Hepatocyte (in vitro differentiated cells): ENCODE data around the gene SCFD2. TPM values are rescaled to one million over a fixed set of nuclear protein-coding genes. Genes with fewer than 3 reads are reported as not detected.
A peak's percentile ranks its signal among the peaks of the same experiment; 100 is the strongest.

ENCODE experiments used
- DNase-seq: peaks from one replicate; pipeline ENCODE4 v3.0.0-alpha.2; 2016; ENCODE audit warnings: low spot score
- H2AFZ ChIP-seq: fragments of 200-600 bp; sonication (generic); 2 replicates; pipeline ENCODE4 v1.6.0; 2016; ENCODE audit warnings: antibody characterized with exemption, mild to moderate bottlenecking
- H3K27ac ChIP-seq: fragments of 200-600 bp; sonication (generic); 2 replicates; pipeline ENCODE4 v1.5.1; 2016; ENCODE audit warnings: mild to moderate bottlenecking
- H3K27me3 ChIP-seq: fragments of 200-600 bp; sonication (generic); 2 replicates; pipeline ENCODE4 v1.6.1; 2016
- H3K36me3 ChIP-seq: fragments of 200-600 bp; sonication (generic); replicated peaks from 2 replicates; pipeline ENCODE4 v1.5.1; 2016; ENCODE audit warnings: low read depth; ENCODE audit not compliant: insufficient read depth
- H3K4me1 ChIP-seq: fragments of 200-600 bp; sonication (generic); 2 replicates; pipeline ENCODE4 v1.5.1; 2016; ENCODE audit warnings: mild to moderate bottlenecking, moderate library complexity; ENCODE audit not compliant: insufficient read depth
- H3K4me2 ChIP-seq: fragments of 200-600 bp; sonication (generic); 2 replicates; pipeline ENCODE4 v1.6.0; 2016
- H3K4me3 ChIP-seq: fragments of 200-600 bp; sonication (generic); 2 replicates; pipeline ENCODE4 v1.5.1; 2016; ENCODE audit warnings: mild to moderate bottlenecking
- H3K79me2 ChIP-seq: fragments of 200-600 bp; sonication (generic); 2 replicates; pipeline ENCODE4 v1.6.0; 2017; ENCODE audit warnings: mild to moderate bottlenecking
- H3K9me2 ChIP-seq: fragments of 200-600 bp; sonication (generic); replicated peaks from 2 replicates; pipeline ENCODE4 v1.6.0; 2017; ENCODE audit warnings: mild to moderate bottlenecking; ENCODE audit not compliant: insufficient read depth
- H3K9me3 ChIP-seq: fragments of 200-600 bp; sonication (generic); 2 replicates; pipeline ENCODE4 v1.5.1; 2016; ENCODE audit warnings: low read depth, mild to moderate bottlenecking
- H4K20me1 ChIP-seq: fragments of 200-600 bp; sonication (generic); 2 replicates; pipeline ENCODE4 v1.6.0; 2016; ENCODE audit warnings: mild to moderate bottlenecking; ENCODE audit not compliant: insufficient read depth, poor library complexity, severe bottlenecking
- CTCF ChIP-seq: fragments of 200-600 bp; sonication (generic); IDR thresholded peaks from 2 replicates; pipeline ENCODE4 v1.5.1; 2016; ENCODE audit warnings: antibody characterized with exemption, mild to moderate bottlenecking; ENCODE audit not compliant: poor library complexity
- EZH2 ChIP-seq: fragments of 200-600 bp; sonication (generic); IDR thresholded peaks from 2 replicates; pipeline ENCODE4 v1.6.1; 2016; ENCODE audit warnings: antibody characterized with exemption, mild to moderate bottlenecking, borderline replicate concordance
- EZH2phosphoT487 ChIP-seq: fragments of 200-600 bp; sonication (generic); IDR thresholded peaks from one replicate; pipeline ENCODE4 v1.6.1; 2018; ENCODE audit warnings: antibody characterized with exemption, mild to moderate bottlenecking, low read depth, moderate library complexity; ENCODE audit not compliant: unreplicated experiment, severe bottlenecking
- WGBS: methylation state at CpG from one replicate; pipeline ENCODE4 v1.1.6; 2016; ENCODE audit warnings: low lambda C conversion rate; ENCODE audit errors: missing lambda C conversion rate; 5-methylcytosine and 5-hydroxymethylcytosine counted together
- polyA plus RNA-seq: library from polyadenylated mRNA; unstranded; fragments of >200 nt; fragmentation: Nextera tagmentation; extraction: Ambion mirVana; gene quantifications from 2 replicates; pipeline ENCODE4 v1.2.1, GENCODE V29; 2016
- total RNA-seq: library from RNA; depleted of rRNA; stranded (reverse); fragments of >200 nt; gene quantifications from 2 replicates; pipeline ENCODE4 v1.2.3, GENCODE V29; 2014

SCFD2 gene
- total and polyA plus RNA-seq, 2 experiments from 2014 or later = 8.4 to 15.7 TPM

- Histone ChIP-seq H3K4me2 (peak overlapping the region; percentile 63), H3K27ac (peak overlapping the region; percentile 50), H2AFZ (no peak overlapping the region), H3K79me2 (no peaks in the 10 kb centered on the region), H3K9me2 (no peaks in the 10 kb centered on the region), H3K27me3 (no peaks in the 10 kb centered on the region), H4K20me1 (no peaks in the 10 kb centered on the region), H3K9me3 (no peaks in the 10 kb centered on the region), H3K4me1 (peaks cover 32% of the 10 kb centered on the region), H3K4me3 (no peak overlapping the region), H3K36me3 (no peaks in the 10 kb centered on the region)
- 71% methylated on average over 10 of the region's 10 CpGs for WGBS
- no peak for TF ChIP-seq CTCF
- no peak for TF ChIP-seq EZH2phosphoT487
- no peak for TF ChIP-seq EZH2
- DNase-seq = no peak
These were observed 243.4 kb downstream of the SCFD2 start for GRCh38 chr4:53122280-53123116.

- no peak overlapping the region for H2AFZ ChIP-seq
- H3K9me3 ChIP-seq = no peaks in the 10 kb centered on the region
- WGBS = 91% methylated on average over 6 of the region's 6 CpGs
- H3K4me2 ChIP-seq = no peak overlapping the region
- no peaks in the 10 kb centered on the region for H3K27me3 ChIP-seq
- peak overlapping the region; percentile 31 for H3K27ac ChIP-seq
- no peaks in the 10 kb centered on the region for H3K9me2 ChIP-seq
- TF ChIP-seq EZH2phosphoT487 (no peak), EZH2 (no peak)
- H3K4me1 ChIP-seq = peaks cover 39% of the 10 kb centered on the region
- no peaks in the 10 kb centered on the region for H3K36me3 ChIP-seq
- no peaks in the 10 kb centered on the region for H4K20me1 ChIP-seq
- H3K4me3 ChIP-seq = no peak overlapping the region
- DNase-seq = no peak
- H3K79me2 ChIP-seq = no peaks in the 10 kb centered on the region
These were observed 244.5 kb downstream of the SCFD2 start for GRCh38 chr4:53121264-53121865.

- Histone ChIP-seq H3K79me2 (no peaks in the 10 kb centered on the region), H3K27me3 (no peaks in the 10 kb centered on the region), H3K9me3 (no peaks in the 10 kb centered on the region), H3K4me2 (no peak overlapping the region), H3K27ac (peak overlapping the region; percentile 81), H4K20me1 (no peaks in the 10 kb centered on the region), H2AFZ (no peak overlapping the region), H3K4me1 (peaks cover 39% of the 10 kb centered on the region), H3K9me2 (no peaks in the 10 kb centered on the region), H3K36me3 (no peaks in the 10 kb centered on the region), H3K4me3 (no peak overlapping the region)
- WGBS = 90% methylated on average over 6 of the region's 6 CpGs
- TF ChIP-seq EZH2 = no peak
- TF ChIP-seq CTCF = no peak
- TF ChIP-seq EZH2phosphoT487 = no peak
- no peak for DNase-seq
These were observed 245.1 kb downstream of the SCFD2 start for GRCh38 chr4:53120778-53121177.

- Histone ChIP-seq H3K79me2 (no peaks in the 10 kb centered on the region), H3K27ac (peak overlapping the region; percentile 81), H3K4me1 (peaks cover 39% of the 10 kb centered on the region), H3K9me3 (no peaks in the 10 kb centered on the region), H3K4me2 (peak overlapping the region; percentile 40), H3K36me3 (no peaks in the 10 kb centered on the region), H3K4me3 (no peak overlapping the region), H3K9me2 (no peaks in the 10 kb centered on the region), H4K20me1 (no peaks in the 10 kb centered on the region), H2AFZ (no peak overlapping the region), H3K27me3 (no peaks in the 10 kb centered on the region)
- DNase-seq = peak; percentile 68
- no peak for TF ChIP-seq EZH2
- no peak for TF ChIP-seq EZH2phosphoT487
- TF ChIP-seq CTCF = no peak
These were observed 246.2 kb downstream of the SCFD2 start for GRCh38 chr4:53119680-53120079.
